GM12801 (cell line): ENCODE results near the gene HSD17B8.

Source experiments
- CTCF ChIP-seq: IDR thresholded peaks from one replicate; pipeline ENCODE4 v1.5.1; 2011; ENCODE audit warnings: control low read depth; ENCODE audit not compliant: insufficient read length; ENCODE audit errors: extremely low read depth

HSD17B8 gene

GRCh38 chr6:33168639-33169038 lies 35.8 kb upstream of the HSD17B8 start:
- no peak for TF ChIP-seq CTCF

- no peak for TF ChIP-seq CTCF
These were observed 34.9 kb upstream of the HSD17B8 start for GRCh38 chr6:33169291-33170175.

GRCh38 chr6:33170176-33171015 lies 34.1 kb upstream of the HSD17B8 start:
- TF ChIP-seq CTCF, result no peak

GRCh38 chr6:33171016-33171879 lies 33.2 kb upstream of the HSD17B8 start:
- TF ChIP-seq CTCF, result no peak

- no peak for TF ChIP-seq CTCF
These were observed 32.4 kb upstream of the HSD17B8 start for GRCh38 chr6:33171880-33172687.

GRCh38 chr6:33172688-33173534 lies 31.5 kb upstream of the HSD17B8 start:
- no peak for TF ChIP-seq CTCF
